Activated CD4-positive, alpha-beta T cell treated with anti-CD3 and anti-CD28 coated beads, Interleukin-2, amount 50 U/mL, for 48 hours (primary cell): ENCODE data around the gene OR2AE1.
"Not testable (repeated sequence)": the region's sequence is repeated elsewhere in the genome, so short reads cannot be mapped to it uniquely, and the experiment has no call there.

Experiments
- DNase-seq, 2 experiments: peaks; one replicate each; pipeline ENCODE4 v3.0.0-alpha.2; 2020

OR2AE1 gene, protein sequence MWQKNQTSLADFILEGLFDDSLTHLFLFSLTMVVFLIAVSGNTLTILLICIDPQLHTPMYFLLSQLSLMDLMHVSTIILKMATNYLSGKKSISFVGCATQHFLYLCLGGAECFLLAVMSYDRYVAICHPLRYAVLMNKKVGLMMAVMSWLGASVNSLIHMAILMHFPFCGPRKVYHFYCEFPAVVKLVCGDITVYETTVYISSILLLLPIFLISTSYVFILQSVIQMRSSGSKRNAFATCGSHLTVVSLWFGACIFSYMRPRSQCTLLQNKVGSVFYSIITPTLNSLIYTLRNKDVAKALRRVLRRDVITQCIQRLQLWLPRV

GRCh38 chr7:99876933-99877332 is at the start of gene OR2AE1:
OR2AE1 (minus strand) TSS chr7:99877033; CDS start chr7:99877033, 0 bp downstream.
- DNase-seq = no peak

- no peak for DNase-seq
Observed at GRCh38 chr7:99926321-99926720, 49.5 kb upstream of the OR2AE1 start.

DNA sequence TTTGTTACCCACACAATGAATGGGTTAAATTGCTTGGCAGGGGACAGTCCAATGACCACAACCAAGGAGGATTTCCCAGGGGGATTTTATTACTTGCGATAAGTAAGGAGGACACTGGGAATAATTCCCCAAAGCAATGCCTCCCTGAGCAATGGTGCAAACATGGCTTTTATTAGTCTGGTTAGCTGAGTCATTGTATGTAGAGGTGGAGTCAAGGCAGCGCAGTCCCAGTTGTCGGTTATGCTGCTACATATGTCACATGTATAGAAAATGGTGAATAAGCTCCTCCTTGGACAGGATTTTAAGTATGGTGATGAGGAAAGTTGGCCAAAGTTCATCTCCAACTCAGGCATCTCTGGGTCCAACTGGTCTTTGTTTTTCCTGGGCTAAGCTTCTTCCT is 46.4 kb upstream of the OR2AE1 start:
- no peak for DNase-seq

DNA sequence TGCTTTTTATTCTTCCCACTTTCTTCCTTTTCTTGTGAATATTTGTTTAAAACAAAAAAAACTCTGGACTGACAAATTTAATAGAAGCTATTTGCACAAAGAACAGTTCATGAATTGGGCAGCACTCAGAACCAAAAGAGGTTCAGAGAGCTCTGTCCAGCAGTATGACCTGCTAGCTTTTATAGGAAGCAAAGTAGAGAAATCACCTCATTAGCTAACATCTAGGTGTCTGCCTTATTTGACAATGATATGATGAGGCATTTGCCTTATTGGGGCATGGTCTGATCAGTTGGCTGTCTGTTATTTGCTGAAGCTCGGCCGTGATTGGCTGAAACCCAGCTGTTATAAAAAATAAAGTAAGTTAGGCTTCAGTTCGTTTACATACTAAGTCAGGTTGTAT is 43.3 kb upstream of the OR2AE1 start:
- DNase-seq = no peak

DNA sequence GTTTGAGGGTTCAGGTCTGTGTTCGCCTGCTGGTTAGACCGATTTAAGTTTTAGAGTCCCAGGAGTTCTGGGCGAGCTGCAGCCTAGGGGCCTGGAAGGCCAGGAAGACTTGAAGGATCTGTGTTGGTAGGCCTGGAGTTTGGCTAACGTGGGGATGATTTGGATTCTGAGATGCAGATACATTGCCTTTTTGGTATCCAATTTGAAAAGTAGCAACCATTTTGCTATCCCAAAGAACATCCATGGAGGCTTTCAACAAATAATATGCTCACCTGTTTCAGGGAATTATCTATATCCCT is 42.9 kb upstream of the OR2AE1 start:
- DNase-seq = no peak

DNA sequence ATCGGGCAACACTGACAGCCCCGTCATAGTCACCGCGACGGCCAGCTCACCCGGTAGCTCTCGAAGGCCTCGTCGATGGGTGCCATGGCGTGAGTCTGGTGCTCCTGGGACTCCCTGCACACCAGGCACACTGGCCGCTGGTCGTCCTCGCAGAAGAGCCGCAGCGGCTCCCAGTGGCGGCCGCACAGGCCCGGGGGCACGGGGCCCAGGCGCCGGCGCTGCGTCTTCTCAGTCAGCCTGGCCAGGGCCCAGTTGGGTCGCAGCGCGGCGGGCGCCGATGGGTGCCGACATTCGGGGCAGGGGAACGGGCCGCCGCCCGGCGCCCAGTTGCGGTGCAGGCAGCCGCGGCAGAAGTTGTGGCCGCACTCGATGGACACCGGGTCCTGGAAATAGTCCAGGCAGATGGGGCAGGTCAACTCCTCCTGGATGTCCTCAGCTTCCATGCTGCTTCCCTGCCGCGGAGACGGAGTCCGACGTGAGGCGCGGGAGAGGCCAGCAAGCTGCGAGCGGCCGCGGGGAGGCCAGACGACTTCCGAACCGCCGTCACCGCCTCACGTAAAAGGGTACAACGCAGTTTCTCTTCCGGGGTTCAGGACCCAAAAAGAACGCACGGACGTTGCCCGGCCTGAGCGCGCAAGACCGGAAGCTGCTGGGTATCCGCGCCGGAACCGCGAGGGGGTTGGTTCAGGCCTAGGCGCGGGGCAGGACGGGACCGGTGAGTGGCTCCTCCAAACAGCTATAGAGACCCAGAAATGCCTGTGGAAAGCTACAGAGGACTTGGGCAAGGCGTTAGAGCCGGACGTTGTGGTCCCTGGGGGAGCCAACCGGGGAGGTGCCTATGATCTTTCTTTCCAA is 42.4 kb upstream of the OR2AE1 start, which contains the start of gene TRIM4:
TSS of gene TRIM4 (minus strand) at position 572 of the 855 bp plus-strand sequence. CDS start at position 443, 129 bp downstream.
- DNase-seq = peak; percentile 91 to 93

DNA sequence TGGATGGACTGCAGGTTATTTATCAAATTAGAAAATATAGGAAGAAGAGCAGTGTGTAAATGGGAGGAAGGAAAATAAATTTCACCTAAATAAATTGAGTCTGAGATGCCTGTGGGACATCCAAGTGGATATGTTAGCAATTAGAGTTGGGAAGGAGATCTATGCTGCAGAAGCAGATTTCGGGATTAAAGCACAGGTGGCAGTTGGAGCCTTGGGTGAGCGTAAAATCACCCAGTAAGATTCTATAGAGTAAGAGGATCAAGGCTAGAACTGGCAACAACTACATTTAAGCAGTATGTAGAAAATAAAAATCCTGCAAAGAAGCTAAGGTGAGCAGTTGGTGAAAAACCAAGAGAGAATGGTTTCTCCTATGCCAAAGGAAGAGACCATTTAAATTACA is 34.1 kb upstream of the OR2AE1 start:
- DNase-seq = no peak

DNA sequence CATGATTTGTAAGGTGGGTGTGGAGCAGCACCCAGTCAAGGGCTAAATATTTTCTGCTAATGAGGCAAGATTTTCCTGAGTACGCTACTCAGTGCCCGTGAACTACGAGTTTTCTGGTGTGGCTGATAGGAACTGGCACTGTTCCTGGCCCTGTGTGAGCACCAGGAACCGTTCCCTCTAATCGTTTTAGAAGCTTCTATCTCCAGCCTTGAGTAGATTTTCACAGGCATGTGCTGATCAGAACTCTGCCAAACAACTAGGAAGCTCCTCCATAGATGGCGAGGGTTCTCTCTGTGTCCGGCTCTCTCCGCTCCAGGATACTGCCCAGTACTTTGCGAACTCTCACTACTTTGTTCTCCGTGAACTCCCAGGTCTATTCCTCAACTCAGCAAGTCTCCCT is 24.7 kb upstream of the OR2AE1 start:
- no peak for DNase-seq

- DNase-seq = no peak
Observed at GRCh38 chr7:99899830-99900519, 23.1 kb upstream of the OR2AE1 start.

DNA sequence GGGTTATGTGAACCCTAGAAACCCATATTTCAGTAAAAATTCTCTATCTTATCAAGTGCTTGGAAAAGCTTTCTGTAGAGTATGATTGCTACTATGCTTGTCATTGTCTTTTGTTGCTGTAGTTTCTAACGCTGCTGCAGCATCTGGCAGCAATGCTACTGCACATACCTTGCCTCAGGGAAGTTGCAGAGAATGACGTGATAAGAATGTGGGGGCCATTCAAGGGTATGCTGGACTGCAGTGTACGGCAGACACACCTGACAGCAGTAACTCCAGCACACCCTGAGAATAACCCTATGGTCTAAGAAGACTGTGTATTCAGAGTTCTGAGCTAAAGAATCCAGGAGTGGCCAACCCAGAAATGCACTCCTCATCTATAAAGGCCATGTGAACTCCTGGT is 22.0 kb upstream of the OR2AE1 start:
- DNase-seq = no peak

- no peak for DNase-seq
Observed at GRCh38 chr7:99898023-99898357, 21.2 kb upstream of the OR2AE1 start.

GRCh38 chr7:99897322-99898022 is 20.6 kb upstream of the OR2AE1 start:
- no peak for DNase-seq

DNA sequence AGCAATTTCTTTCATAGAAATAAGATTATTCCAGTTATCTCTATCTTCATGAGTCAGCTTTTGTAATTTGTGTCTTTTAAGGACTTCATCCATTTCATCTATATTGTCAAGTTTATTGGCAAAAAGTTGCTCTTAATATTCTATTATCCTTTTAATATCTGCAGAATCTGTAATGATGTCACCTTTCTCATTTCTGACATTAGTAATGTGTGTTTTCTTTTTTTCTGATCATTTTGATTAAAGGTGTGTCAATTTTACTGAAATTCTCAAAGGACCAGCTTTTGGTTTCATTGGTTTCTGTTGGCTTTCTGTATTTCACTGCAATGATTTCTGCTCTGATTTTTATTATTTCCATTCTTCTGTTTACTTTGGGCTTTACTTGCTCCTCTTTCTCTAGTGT is 17.9 kb upstream of the OR2AE1 start:
- no peak for DNase-seq

GRCh38 chr7:99893280-99893679 is 16.4 kb upstream of the OR2AE1 start:
- no peak for DNase-seq

GRCh38 chr7:99890348-99890747 is 13.5 kb upstream of the OR2AE1 start:
- DNase-seq = not testable (repeated sequence)

GRCh38 chr7:99888366-99888765 is 11.5 kb upstream of the OR2AE1 start:
- not testable (repeated sequence) for DNase-seq

- no peak for DNase-seq
Observed at GRCh38 chr7:99881370-99881769, 4.5 kb upstream of the OR2AE1 start.

DNA sequence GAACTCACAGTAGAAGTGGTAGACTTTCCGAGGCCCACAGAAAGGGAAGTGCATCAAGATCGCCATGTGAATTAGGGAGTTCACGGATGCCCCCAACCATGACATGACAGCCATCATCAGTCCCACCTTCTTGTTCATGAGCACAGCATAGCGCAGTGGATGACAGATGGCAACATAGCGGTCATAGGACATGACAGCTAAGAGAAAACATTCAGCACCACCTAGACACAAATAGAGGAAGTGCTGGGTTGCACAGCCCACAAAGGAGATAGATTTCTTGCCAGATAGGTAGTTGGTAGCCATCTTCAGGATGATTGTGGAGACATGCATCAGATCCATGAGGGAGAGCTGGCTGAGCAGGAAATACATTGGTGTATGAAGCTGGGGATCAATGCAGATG is 342 bp downstream of the OR2AE1 start:
- DNase-seq = no peak

DNA sequence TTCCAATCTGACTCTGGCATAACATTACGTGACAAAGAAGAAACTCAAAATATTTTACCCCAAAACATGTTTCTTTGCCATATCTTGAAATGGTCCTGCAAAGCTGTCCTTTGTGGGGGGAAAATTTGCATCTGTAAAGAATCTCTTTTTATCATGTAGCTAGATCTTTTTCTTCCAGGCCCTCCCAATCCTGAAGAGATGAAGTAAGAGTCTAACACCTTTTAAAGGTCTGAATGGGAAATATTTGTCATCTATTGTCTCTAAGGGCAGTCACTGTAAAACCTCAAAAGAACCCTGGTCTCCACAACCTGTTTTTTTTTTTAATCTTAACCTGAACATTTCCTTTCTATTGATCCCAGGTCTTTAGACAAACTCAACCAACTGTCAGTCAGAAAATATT is 8.6 kb downstream of the OR2AE1 start:
- no peak for DNase-seq

DNA sequence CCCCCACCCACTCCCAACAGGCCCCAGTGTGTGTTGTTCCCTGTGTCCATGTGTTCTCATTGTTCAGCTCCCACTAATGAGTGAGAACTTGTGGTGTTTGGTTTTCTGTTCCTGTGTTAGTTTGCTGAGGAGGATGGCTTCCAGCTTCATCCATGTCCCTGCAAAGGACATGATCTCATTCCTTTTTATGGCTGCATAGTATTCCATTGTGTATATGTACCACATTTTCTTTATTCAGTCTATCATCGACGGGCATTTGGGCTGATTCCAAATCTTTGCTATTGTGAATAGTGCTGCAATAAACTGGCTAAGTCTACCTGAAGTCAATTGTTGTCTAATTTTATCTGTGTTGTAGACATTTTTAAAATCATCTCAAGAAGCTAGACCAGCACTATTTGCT is 9.4 kb downstream of the OR2AE1 start:
- not testable (repeated sequence) for DNase-seq

DNA sequence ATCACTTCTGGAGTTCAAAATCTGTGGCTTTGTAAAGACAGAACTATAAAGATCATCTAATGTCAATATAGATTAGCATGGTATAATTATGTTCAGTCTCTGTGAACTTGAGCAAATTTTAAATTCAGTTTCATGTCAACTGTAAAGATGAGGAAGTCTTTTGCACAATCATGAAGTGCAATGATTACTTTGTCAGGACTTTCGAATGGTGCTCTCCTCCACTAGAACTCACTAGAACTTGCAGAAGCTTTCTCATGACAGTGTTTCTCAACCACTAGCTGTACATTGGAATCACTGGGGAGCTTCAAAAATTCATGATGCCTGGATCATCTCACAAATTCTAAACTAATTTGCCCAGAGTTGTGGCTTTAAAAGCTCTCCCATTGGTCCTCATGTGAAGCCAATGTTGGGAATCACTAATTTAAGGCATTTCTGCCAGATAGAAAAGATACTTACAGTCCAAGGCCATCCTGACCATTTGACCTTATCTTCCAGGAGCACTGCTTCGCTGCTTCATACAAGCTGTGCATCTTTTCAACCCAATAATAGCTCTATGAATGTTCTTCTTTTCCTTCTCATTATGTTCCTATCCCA is 12.9 kb downstream of the OR2AE1 start:
- DNase-seq = no peak

GRCh38 chr7:99860281-99861127 is 16.3 kb downstream of the OR2AE1 start:
- DNase-seq = no peak
